ENCODE results near the gene C1orf50. TPM values are rescaled to one million over a fixed set of nuclear protein-coding genes. Genes with fewer than 3 reads are reported as not detected.
A peak's percentile ranks its signal among the peaks of the same experiment; 100 is the strongest.

C1orf50 gene
- total RNA-seq, 1 donor from 2014 or later, result 11.3 TPM

- no peak for DNase-seq (ENCODE audit: low spot score)
- peaks cover 19% of the 10 kb centered on the region for H3K4me1 Mint-ChIP-seq (ENCODE audit: unreplicated experiment)
- TF ChIP-seq CTCF (IDR thresholded peaks at IDR 0.05; ENCODE audit: unreplicated experiment), result no peak
- no peak overlapping the region for H3K4me3 Mint-ChIP-seq (ENCODE audit: unreplicated experiment)
- peaks cover 4% of the 10 kb centered on the region for H3K36me3 Mint-ChIP-seq (ENCODE audit: low read depth, unreplicated experiment)
- peaks cover 5% of the 10 kb centered on the region for H3K27me3 Mint-ChIP-seq (ENCODE audit: unreplicated experiment)
- no peaks in the 10 kb centered on the region for H3K9me3 Mint-ChIP-seq (ENCODE audit: unreplicated experiment)
- H3K27ac Mint-ChIP-seq (ENCODE audit: unreplicated experiment), result no peak overlapping the region
Observed at GRCh38 chr1:42765269-42765668, 1.8 kb upstream of the C1orf50 start.

- H3K4me1 Mint-ChIP-seq (ENCODE audit: unreplicated experiment), result peaks cover 19% of the 10 kb centered on the region
- H3K9me3 Mint-ChIP-seq (ENCODE audit: unreplicated experiment), result no peaks in the 10 kb centered on the region
- peaks cover 8% of the 10 kb centered on the region for H3K36me3 Mint-ChIP-seq (ENCODE audit: low read depth, unreplicated experiment)
- peak; percentile 46 for TF ChIP-seq CTCF (IDR thresholded peaks at IDR 0.05; ENCODE audit: unreplicated experiment)
- H3K4me3 Mint-ChIP-seq (ENCODE audit: unreplicated experiment), result no peak overlapping the region
- H3K27me3 Mint-ChIP-seq (ENCODE audit: unreplicated experiment), result peaks cover 5% of the 10 kb centered on the region
- peak; percentile 46 for DNase-seq (ENCODE audit: low spot score)
- no peak overlapping the region for H3K27ac Mint-ChIP-seq (ENCODE audit: unreplicated experiment)
Observed at GRCh38 chr1:42765832-42766740, 963 bp upstream of the C1orf50 start.

- Mint-ChIP-seq H3K9me3 (ENCODE audit: unreplicated experiment) (no peaks in the 10 kb centered on the region), H3K27ac (ENCODE audit: unreplicated experiment) (peak overlapping the region; percentile 70), H3K4me1 (ENCODE audit: unreplicated experiment) (peaks cover 13% of the 10 kb centered on the region), H3K27me3 (ENCODE audit: unreplicated experiment) (peaks cover 5% of the 10 kb centered on the region), H3K36me3 (ENCODE audit: low read depth, unreplicated experiment) (peaks cover 8% of the 10 kb centered on the region), H3K4me3 (ENCODE audit: unreplicated experiment) (peak overlapping the region; percentile 95)
- DNase-seq (ENCODE audit: low spot score), result no peak
- no peak for TF ChIP-seq CTCF (IDR thresholded peaks at IDR 0.05; ENCODE audit: unreplicated experiment)
Observed at GRCh38 chr1:42767510-42768000, 506 bp downstream of the C1orf50 start.

- H3K4me3 Mint-ChIP-seq (ENCODE audit: unreplicated experiment), result peak overlapping the region; percentile 95
- H3K36me3 Mint-ChIP-seq (ENCODE audit: low read depth, unreplicated experiment), result peaks cover 11% of the 10 kb centered on the region
- no peak for DNase-seq (ENCODE audit: low spot score)
- TF ChIP-seq CTCF (IDR thresholded peaks at IDR 0.05; ENCODE audit: unreplicated experiment), result no peak
- peaks cover 10% of the 10 kb centered on the region for H3K4me1 Mint-ChIP-seq (ENCODE audit: unreplicated experiment)
- H3K27ac Mint-ChIP-seq (ENCODE audit: unreplicated experiment), result no peak overlapping the region
- H3K27me3 Mint-ChIP-seq (ENCODE audit: unreplicated experiment), result peaks cover 5% of the 10 kb centered on the region
- no peaks in the 10 kb centered on the region for H3K9me3 Mint-ChIP-seq (ENCODE audit: unreplicated experiment)
Observed at GRCh38 chr1:42768172-42768571, 1.1 kb downstream of the C1orf50 start.

- Mint-ChIP-seq H3K9me3 (ENCODE audit: unreplicated experiment) (no peaks in the 10 kb centered on the region), H3K36me3 (ENCODE audit: low read depth, unreplicated experiment) (peaks cover 16% of the 10 kb centered on the region), H3K27ac (ENCODE audit: unreplicated experiment) (no peak overlapping the region), H3K27me3 (ENCODE audit: unreplicated experiment) (peaks cover 3% of the 10 kb centered on the region), H3K4me3 (ENCODE audit: unreplicated experiment) (no peak overlapping the region), H3K4me1 (ENCODE audit: unreplicated experiment) (peaks cover 10% of the 10 kb centered on the region)
- TF ChIP-seq CTCF (IDR thresholded peaks at IDR 0.05; ENCODE audit: unreplicated experiment), result no peak
- DNase-seq (ENCODE audit: low spot score), result no peak
Observed at GRCh38 chr1:42769811-42770210, 2.8 kb downstream of the C1orf50 start.
